HCT116 (cell line): ENCODE data around the gene IQCN. TPM values are rescaled to one million over a fixed set of nuclear protein-coding genes. Genes with fewer than 3 reads are reported as not detected.

ENCODE experiments used
- ATAC-seq: fragments of 200-7000 bp; cut with Tn5 transposase; 2 replicates; pipeline ENCODE4 v1.9.1; 2020; ENCODE audit warnings: mild to moderate bottlenecking, moderate library complexity
- BruUV-seq: library from RNA; stranded (reverse); fragments of 400-500 nt; replicated peaks from 2 replicates; lab custom pipeline; 2021; lab: Mats Ljungman, UMichigan
- CTCF ChIA-PET: fragments of 300-600 bp; sonication (Branson Sonifier 250); formaldehyde crosslinking; loops from one replicate; lab custom pipeline; 2021; ENCODE audit warnings: antibody characterized with exemption; lab: Charles Lee
- POLR2A ChIA-PET: fragments of 300-600, 350-600 bp; sonication (Branson Sonifier 250); formaldehyde crosslinking; loops from one replicate; lab custom pipeline; 2021; ENCODE audit warnings: antibody characterized with exemption; lab: Charles Lee
- RAD21 ChIA-PET, 2 experiments: fragments of 300-600 bp; sonication (Branson Sonifier 250); formaldehyde crosslinking; loops; one replicate each; lab custom pipeline; 2023; ENCODE audit warnings: low total read pairs in 2 of 2; ENCODE audit not compliant: uncharacterized antibody in 2 of 2, unreplicated experiment in 2 of 2, low non-redundant PET in 1 of 2; lab: Charles Lee
- DNase-seq: peaks from one replicate; pipeline ENCODE4 v3.0.0-alpha.2; 2010; ENCODE audit warnings: low read depth, low spot score
- H2AFZ ChIP-seq: fragments of 200-600 bp; shearing (Covaris generic), sonication (generic); 2 replicates; pipeline ENCODE4 v1.6.1; 2017; ENCODE audit warnings: low read depth, mixed run types, mixed read lengths, antibody characterized with exemption, low read length; ENCODE audit not compliant: poor library complexity, severe bottlenecking
- H3K27ac ChIP-seq: 2 replicates; pipeline ENCODE4 v1.5.1; 2012; ENCODE audit warnings: low read depth, low read length
- H3K27me3 ChIP-seq: fragments of 200-600 bp; sonication (generic); 2 replicates; pipeline ENCODE4 v1.6.1; 2016; ENCODE audit warnings: mixed run types, low read length, mixed read lengths; ENCODE audit not compliant: insufficient read depth
- H3K36me3 ChIP-seq, 2 experiments: fragments of 200-500 bp in 1 of 2; fragments of 200-600 bp in 1 of 2; sonication (Bioruptor generic) in 1 of 2; sonication (generic) in 1 of 2; 2 replicates each; pipeline versions ENCODE4 v1.5.1 to v1.6.1; 2014 to 2016; ENCODE audit warnings: low read length in 2 of 2, inconsistent platforms in 1 of 2, mixed read lengths in 1 of 2, mixed run types in 1 of 2; ENCODE audit not compliant: insufficient read depth in 2 of 2, control insufficient read depth in 1 of 2
- H3K4me1 ChIP-seq, 2 experiments: fragments of 200-600 bp in 1 of 2; sonication (generic) in 1 of 2; 2 replicates each; pipeline versions ENCODE4 v1.5.1 to v1.6.1; 2012 to 2017; ENCODE audit warnings: low read length in 2 of 2, inconsistent platforms in 1 of 2, mild to moderate bottlenecking in 1 of 2, mixed read lengths in 1 of 2, mixed run types in 1 of 2, moderate library complexity in 1 of 2; ENCODE audit not compliant: insufficient read depth in 2 of 2, control insufficient read depth in 1 of 2
- H3K4me2 ChIP-seq: fragments of 200-600 bp; sonication (generic); 2 replicates; pipeline ENCODE4 v1.6.1; 2017; ENCODE audit warnings: mixed run types, low read length, mixed read lengths
- H3K4me3 ChIP-seq, 2 experiments: fragments of 200-600 bp in 1 of 2; sonication (generic) in 1 of 2; replicated peaks in 1 of 2; 2 replicates each; pipeline ENCODE4 v1.5.1; 2011 to 2016; ENCODE audit warnings: low read length in 2 of 2, control low read depth in 1 of 2, low read depth in 1 of 2, mild to moderate bottlenecking in 1 of 2, mixed read lengths in 1 of 2, mixed run types in 1 of 2
- H3K79me2 ChIP-seq: fragments of 200-600 bp; sonication (generic); 2 replicates; pipeline ENCODE4 v1.6.1; 2017; ENCODE audit warnings: mild to moderate bottlenecking, mixed run types, low read length, moderate library complexity, mixed read lengths; ENCODE audit not compliant: insufficient read depth
- H3K9ac ChIP-seq: fragments of 200-600 bp; sonication (generic); 2 replicates; pipeline ENCODE4 v1.6.1; 2016; ENCODE audit warnings: low read length, mixed read lengths
- H3K9me2 ChIP-seq: fragments of 200-600 bp; sonication (generic), shearing (Covaris generic); 2 replicates; pipeline ENCODE4 v1.6.1; 2017; ENCODE audit warnings: mixed run types, mild to moderate bottlenecking, moderate library complexity; ENCODE audit not compliant: insufficient read depth
- H3K9me3 ChIP-seq, 2 experiments: fragments of 200-500 bp in 1 of 2; fragments of 200-600 bp in 1 of 2; sonication (Bioruptor generic) in 1 of 2; sonication (generic) in 1 of 2; 2 replicates each; pipeline ENCODE4 v1.6.1; 2014 to 2017; ENCODE audit warnings: low read length in 2 of 2, mixed read lengths in 2 of 2, inconsistent platforms in 1 of 2, low read depth in 1 of 2, mild to moderate bottlenecking in 1 of 2, mixed run types in 1 of 2, moderate library complexity in 1 of 2; ENCODE audit not compliant: control insufficient read depth in 1 of 2, insufficient read depth in 1 of 2
- H4K20me1 ChIP-seq: fragments of 200-600 bp; sonication (generic), shearing (Covaris generic); 2 replicates; pipeline ENCODE4 v1.6.1; 2017; ENCODE audit warnings: mixed run types, mild to moderate bottlenecking, moderate library complexity; ENCODE audit not compliant: insufficient read depth
- CBX3 ChIP-seq: IDR thresholded peaks from 2 replicates; pipeline ENCODE4 v1.6.1; 2012; ENCODE audit warnings: low read depth
- ELF1 ChIP-seq: IDR thresholded peaks from 2 replicates; pipeline ENCODE4 v1.6.1; 2012; ENCODE audit warnings: low read depth, borderline replicate concordance
- EZH2 ChIP-seq: fragments of 200-600 bp; sonication (generic); IDR thresholded peaks from 2 replicates; pipeline ENCODE4 v1.6.1; 2017; ENCODE audit warnings: antibody characterized with exemption, mixed run types
- FOSL1 ChIP-seq: IDR thresholded peaks from 2 replicates; pipeline ENCODE4 v1.6.1; 2012; ENCODE audit warnings: low read depth
- POLR2A ChIP-seq: IDR thresholded peaks from 2 replicates; pipeline ENCODE4 v1.7.0; 2011; ENCODE audit warnings: borderline replicate concordance; ENCODE audit not compliant: insufficient read depth, insufficient read length; ENCODE audit errors: extremely low read depth
- POLR2AphosphoS5 ChIP-seq: IDR thresholded peaks from 2 replicates; pipeline ENCODE4 v1.6.1; 2011; ENCODE audit warnings: mild to moderate bottlenecking, low read depth, low read length, moderate library complexity
- RAD21 ChIP-seq: IDR thresholded peaks from 2 replicates; pipeline ENCODE4 v1.6.1; 2012; ENCODE audit warnings: low read depth, mild to moderate bottlenecking
- SIN3A ChIP-seq: IDR thresholded peaks from 2 replicates; pipeline ENCODE4 v1.6.1; 2012; ENCODE audit warnings: low read depth
- SP1 ChIP-seq: IDR thresholded peaks from 2 replicates; pipeline ENCODE4 v1.6.1; 2012; ENCODE audit warnings: low read depth
- TCF7L2 ChIP-seq: IDR thresholded peaks from 2 replicates; pipeline ENCODE4 v1.7.0; 2011; ENCODE audit warnings: borderline replicate concordance, inconsistent platforms; ENCODE audit not compliant: insufficient read depth, insufficient read length; ENCODE audit errors: extremely low read depth
- YY1 ChIP-seq: IDR thresholded peaks from 2 replicates; pipeline ENCODE4 v1.6.1; 2011; ENCODE audit warnings: low read length, low read depth, moderate library complexity, mild to moderate bottlenecking; ENCODE audit not compliant: insufficient replicate concordance; ENCODE audit errors: extremely low read depth
- intact Hi-C: fragments of 100-400 bp; cut with micrococcal nuclease; formaldehyde crosslinking; loops from 2 replicates; pipeline ENCODE4 v1.10.0; 2022
- total RNA-seq: library from RNA; stranded (reverse); gene quantifications from one replicate; pipeline ENCODE4 v1.2.1, GENCODE V29; 2021; ENCODE audit not compliant: unreplicated experiment
- TF ChIP-seq, protein P1 (sequence below): IDR thresholded peaks from 2 replicates; pipeline ENCODE4 v1.6.1; 2011; ENCODE audit warnings: mild to moderate bottlenecking, low read length, moderate library complexity; ENCODE audit not compliant: insufficient replicate concordance; ENCODE audit errors: extremely low read depth
- TF ChIP-seq, protein P2 (sequence below): IDR thresholded peaks from 2 replicates; pipeline ENCODE4 v1.6.1; 2012
- TF ChIP-seq, protein P3 (sequence below): IDR thresholded peaks from 2 replicates; pipeline ENCODE4 v1.6.1; 2012; ENCODE audit warnings: low read depth

The IQCN gene
- total RNA-seq, 1 experiment from 2014 or later, result 4.8 TPM

DNA sequence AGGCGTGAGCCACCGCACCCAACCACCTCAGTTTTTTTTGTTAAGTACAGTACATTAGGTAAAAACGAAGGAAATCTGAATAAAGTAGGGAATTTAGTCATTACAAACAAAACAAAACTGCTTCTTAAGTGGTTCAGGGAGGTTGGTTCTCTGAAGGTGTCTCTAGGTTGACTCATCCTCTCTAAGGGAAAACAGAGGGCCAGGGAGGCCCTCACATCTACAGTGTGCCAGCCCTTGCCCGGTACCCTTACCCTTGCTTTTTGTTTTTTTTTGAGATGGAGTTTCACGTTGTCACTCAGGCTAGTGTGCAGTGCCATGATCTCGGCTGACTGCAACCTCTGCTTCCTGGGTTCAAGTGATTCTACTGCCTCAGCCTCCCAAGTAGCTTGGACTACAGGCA lies 24.3 kb upstream of the IQCN start:
- Histone ChIP-seq H3K4me1 (peaks cover 48 to 69% of the 10 kb centered on the region in 2 experiments), H3K36me3 (no peaks in the 10 kb centered on the region), H2AFZ (no peak overlapping the region), H3K9me3 (no peaks in the 10 kb centered on the region), H3K4me2 (peak overlapping the region; percentile 48), H3K79me2 (no peaks in the 10 kb centered on the region), H4K20me1 (no peaks in the 10 kb centered on the region), H3K9ac (peak overlapping the region; percentile 9; the same call in 1 of the 2 replicates), H3K27me3 (no peaks in the 10 kb centered on the region), H3K27ac (peak overlapping the region; percentile 11), H3K4me3 (no peak overlapping the region), H3K9me2 (no peaks in the 10 kb centered on the region)
- DNase-seq (no peak), ATAC-seq (no peak)
- CTCF ChIA-PET, result no interaction called here
- RAD21 ChIA-PET, result no interaction called here
- no TSS peak for BruUV-seq
- TF ChIP-seq POLR2AphosphoS5 (no peak), SP1 (no peak), SIN3A (no peak), TCF7L2 (no peak), RAD21 (no peak), POLR2A (no peak), EZH2 (no peak), ELF1 (no peak), YY1 (no peak), FOSL1 (no peak), CBX3 (no peak)
- TF ChIP-seq, protein P1, sequence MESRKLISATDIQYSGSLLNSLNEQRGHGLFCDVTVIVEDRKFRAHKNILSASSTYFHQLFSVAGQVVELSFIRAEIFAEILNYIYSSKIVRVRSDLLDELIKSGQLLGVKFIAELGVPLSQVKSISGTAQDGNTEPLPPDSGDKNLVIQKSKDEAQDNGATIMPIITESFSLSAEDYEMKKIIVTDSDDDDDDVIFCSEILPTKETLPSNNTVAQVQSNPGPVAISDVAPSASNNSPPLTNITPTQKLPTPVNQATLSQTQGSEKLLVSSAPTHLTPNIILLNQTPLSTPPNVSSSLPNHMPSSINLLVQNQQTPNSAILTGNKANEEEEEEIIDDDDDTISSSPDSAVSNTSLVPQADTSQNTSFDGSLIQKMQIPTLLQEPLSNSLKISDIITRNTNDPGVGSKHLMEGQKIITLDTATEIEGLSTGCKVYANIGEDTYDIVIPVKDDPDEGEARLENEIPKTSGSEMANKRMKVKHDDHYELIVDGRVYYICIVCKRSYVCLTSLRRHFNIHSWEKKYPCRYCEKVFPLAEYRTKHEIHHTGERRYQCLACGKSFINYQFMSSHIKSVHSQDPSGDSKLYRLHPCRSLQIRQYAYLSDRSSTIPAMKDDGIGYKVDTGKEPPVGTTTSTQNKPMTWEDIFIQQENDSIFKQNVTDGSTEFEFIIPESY, result no peak
- TF ChIP-seq, protein P2, sequence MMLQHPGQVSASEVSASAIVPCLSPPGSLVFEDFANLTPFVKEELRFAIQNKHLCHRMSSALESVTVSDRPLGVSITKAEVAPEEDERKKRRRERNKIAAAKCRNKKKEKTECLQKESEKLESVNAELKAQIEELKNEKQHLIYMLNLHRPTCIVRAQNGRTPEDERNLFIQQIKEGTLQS, result no peak
- TF ChIP-seq, protein P3, sequence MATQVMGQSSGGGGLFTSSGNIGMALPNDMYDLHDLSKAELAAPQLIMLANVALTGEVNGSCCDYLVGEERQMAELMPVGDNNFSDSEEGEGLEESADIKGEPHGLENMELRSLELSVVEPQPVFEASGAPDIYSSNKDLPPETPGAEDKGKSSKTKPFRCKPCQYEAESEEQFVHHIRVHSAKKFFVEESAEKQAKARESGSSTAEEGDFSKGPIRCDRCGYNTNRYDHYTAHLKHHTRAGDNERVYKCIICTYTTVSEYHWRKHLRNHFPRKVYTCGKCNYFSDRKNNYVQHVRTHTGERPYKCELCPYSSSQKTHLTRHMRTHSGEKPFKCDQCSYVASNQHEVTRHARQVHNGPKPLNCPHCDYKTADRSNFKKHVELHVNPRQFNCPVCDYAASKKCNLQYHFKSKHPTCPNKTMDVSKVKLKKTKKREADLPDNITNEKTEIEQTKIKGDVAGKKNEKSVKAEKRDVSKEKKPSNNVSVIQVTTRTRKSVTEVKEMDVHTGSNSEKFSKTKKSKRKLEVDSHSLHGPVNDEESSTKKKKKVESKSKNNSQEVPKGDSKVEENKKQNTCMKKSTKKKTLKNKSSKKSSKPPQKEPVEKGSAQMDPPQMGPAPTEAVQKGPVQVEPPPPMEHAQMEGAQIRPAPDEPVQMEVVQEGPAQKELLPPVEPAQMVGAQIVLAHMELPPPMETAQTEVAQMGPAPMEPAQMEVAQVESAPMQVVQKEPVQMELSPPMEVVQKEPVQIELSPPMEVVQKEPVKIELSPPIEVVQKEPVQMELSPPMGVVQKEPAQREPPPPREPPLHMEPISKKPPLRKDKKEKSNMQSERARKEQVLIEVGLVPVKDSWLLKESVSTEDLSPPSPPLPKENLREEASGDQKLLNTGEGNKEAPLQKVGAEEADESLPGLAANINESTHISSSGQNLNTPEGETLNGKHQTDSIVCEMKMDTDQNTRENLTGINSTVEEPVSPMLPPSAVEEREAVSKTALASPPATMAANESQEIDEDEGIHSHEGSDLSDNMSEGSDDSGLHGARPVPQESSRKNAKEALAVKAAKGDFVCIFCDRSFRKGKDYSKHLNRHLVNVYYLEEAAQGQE, result no peak
- intact Hi-C loops, result no loop called here
- POLR2A ChIA-PET, result interaction anchor here (0.7 to 3.2 kb wide), 3 partner anchors 18 to 90 kb away, joined by 3 to 14 read pairs (median 3); partner anchors contain the start of gene JUND
